ENCODE data around the gene FRAT2. TPM values are rescaled to one million over a fixed set of nuclear protein-coding genes. Genes with fewer than 3 reads are reported as not detected.
"Not testable (repeated sequence)": the region's sequence is repeated elsewhere in the genome, so short reads cannot be mapped to it uniquely, and the experiment has no call there.

FRAT2 gene
- total RNA-seq, 1 donor from 2014 or later = 8.6 TPM

- Histone ChIP-seq H3K27me3 (no peaks in the 10 kb centered on the region), H3K4me3 (no peak overlapping the region), H3K36me3 (no peaks in the 10 kb centered on the region), H3K27ac (no peak overlapping the region), H3K4me1 (no peaks in the 10 kb centered on the region), H3K9me3 (no peaks in the 10 kb centered on the region)
- TF ChIP-seq CTCF (IDR thresholded peaks at IDR 0.05) (no peak), POLR2AphosphoS5 (IDR thresholded peaks at IDR 0.05; ENCODE audit: insufficient read depth in 1 of 2, low read depth in 1 of 2) (no peak), POLR2A (IDR thresholded peaks at IDR 0.05) (no peak)
- DNase-seq (ENCODE audit: extremely low spot score in 2 of 2) = no peak
- intact Hi-C loops (cut with DNase I) = no loop called here
These were observed 12.8 kb upstream of the FRAT2 start for GRCh38 chr10:97347317-97347716.

GRCh38 chr10:97343664-97344063, 9.1 kb upstream of the FRAT2 start:
- H3K27ac ChIP-seq; DNase-seq (ENCODE audit: extremely low spot score in 2 of 2); H3K36me3 ChIP-seq; H3K9me3 ChIP-seq; H3K4me1 ChIP-seq; intact Hi-C loops (cut with DNase I); H3K27me3 ChIP-seq; H3K4me3 ChIP-seq: not testable (repeated sequence)

- TF ChIP-seq CTCF (IDR thresholded peaks at IDR 0.05) (no peak), POLR2AphosphoS5 (IDR thresholded peaks at IDR 0.05; ENCODE audit: insufficient read depth in 1 of 2, low read depth in 1 of 2) (no peak), POLR2A (IDR thresholded peaks at IDR 0.05) (no peak)
- Histone ChIP-seq H3K9me3 (no peaks in the 10 kb centered on the region), H3K27me3 (no peaks in the 10 kb centered on the region), H3K27ac (no peak overlapping the region), H3K36me3 (no peaks in the 10 kb centered on the region), H3K4me1 (peaks cover 16% of the 10 kb centered on the region), H3K4me3 (no peak overlapping the region)
- intact Hi-C loops (cut with DNase I) = no loop called here
- DNase-seq (ENCODE audit: extremely low spot score in 2 of 2) = no peak
These were observed 6.9 kb upstream of the FRAT2 start for GRCh38 chr10:97341416-97341815.

GRCh38 chr10:97338041-97338440, 3.5 kb upstream of the FRAT2 start:
- no peaks in the 10 kb centered on the region for H3K27me3 ChIP-seq
- peaks cover 34% of the 10 kb centered on the region for H3K4me1 ChIP-seq
- intact Hi-C loops (cut with DNase I) = loop anchor here (2.0 kb wide), 1 partner anchor 21 kb away; no protein-coding TSS in a partner anchor
- no peaks in the 10 kb centered on the region for H3K36me3 ChIP-seq
- no peaks in the 10 kb centered on the region for H3K9me3 ChIP-seq
- no peak overlapping the region for H3K4me3 ChIP-seq
- DNase-seq (ENCODE audit: extremely low spot score in 2 of 2) = no peak
- TF ChIP-seq POLR2AphosphoS5 (IDR thresholded peaks at IDR 0.05; ENCODE audit: insufficient read depth in 1 of 2, low read depth in 1 of 2) = no peak
- TF ChIP-seq POLR2A (IDR thresholded peaks at IDR 0.05) = no peak
- no peak for TF ChIP-seq CTCF (IDR thresholded peaks at IDR 0.05)
- H3K27ac ChIP-seq = peak overlapping the region; percentile 61

- intact Hi-C loops (cut with DNase I) = no loop called here
- TF ChIP-seq CTCF (IDR thresholded peaks at IDR 0.05) = no peak
- TF ChIP-seq POLR2AphosphoS5 (IDR thresholded peaks at IDR 0.05; ENCODE audit: insufficient read depth in 1 of 2, low read depth in 1 of 2) = peak in 1 of 2 donors; percentile 42
- no peak for TF ChIP-seq POLR2A (IDR thresholded peaks at IDR 0.05)
- Histone ChIP-seq H3K9me3 (no peaks in the 10 kb centered on the region), H3K36me3 (no peaks in the 10 kb centered on the region), H3K27ac (peak overlapping the region; percentile 61), H3K4me3 (peak overlapping the region in 1 of 2 donors; percentile 12), H3K4me1 (peaks cover 43% of the 10 kb centered on the region), H3K27me3 (no peaks in the 10 kb centered on the region)
- no peak for DNase-seq (ENCODE audit: extremely low spot score in 2 of 2)
These were observed 2.7 kb upstream of the FRAT2 start for GRCh38 chr10:97336942-97337831.
